H4 (cell line): ENCODE measurements around the gene WSB2. TPM values are rescaled to one million over a fixed set of nuclear protein-coding genes. Genes with fewer than 3 reads are reported as not detected.
A peak's percentile ranks its signal among the peaks of the same experiment; 100 is the strongest.
"Not testable (repeated sequence)": the region's sequence is repeated elsewhere in the genome, so short reads cannot be mapped to it uniquely, and the experiment has no call there.

ENCODE experiments used
- DNase-seq: peaks from one replicate; pipeline ENCODE4 v3.0.0-alpha.2; 2015; ENCODE audit warnings: low spot score
- total RNA-seq: library from RNA; depleted of rRNA; stranded (reverse); fragments of >200 nt; shearing (Covaris generic); gene quantifications from 2 replicates; pipeline ENCODE4 v1.2.3, GENCODE V29; 2014; rRNA removed

Gene WSB2
- total RNA-seq: 138 and 178 TPM in 2 replicates

- peak; percentile 60 for DNase-seq
Observed at GRCh38 chr12:118061011-118061872, at the start of gene WSB2. WSB2 (minus strand) TSS chr12:118061179; CDS start chr12:118061048, 131 bp downstream.

- DNase-seq: no peak
Observed at GRCh38 chr12:118109088-118109487, 48.1 kb upstream of the WSB2 start.

DNA sequence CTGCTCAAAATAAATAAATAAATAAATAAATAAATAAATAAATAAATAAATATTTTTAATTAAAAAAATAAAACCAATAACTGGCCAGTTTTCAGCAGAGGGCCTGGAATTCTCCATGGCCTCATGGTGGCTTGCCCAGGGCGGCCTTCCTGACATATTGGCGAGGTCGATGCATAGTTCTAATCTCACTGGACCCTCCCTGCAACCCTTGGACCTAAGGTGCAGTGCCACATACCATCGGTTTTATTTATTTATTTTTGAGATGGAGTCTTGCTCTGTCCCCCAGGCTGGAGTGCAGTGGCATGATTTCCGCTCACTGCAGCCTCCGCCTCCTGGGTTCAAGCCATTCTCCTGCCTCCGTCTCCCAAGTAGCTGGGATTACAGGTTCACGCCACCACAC lies 46.7 kb upstream of the WSB2 start:
- DNase-seq: no peak

- no peak for DNase-seq
Observed at GRCh38 chr12:118107011-118107410, 46.0 kb upstream of the WSB2 start.

DNA sequence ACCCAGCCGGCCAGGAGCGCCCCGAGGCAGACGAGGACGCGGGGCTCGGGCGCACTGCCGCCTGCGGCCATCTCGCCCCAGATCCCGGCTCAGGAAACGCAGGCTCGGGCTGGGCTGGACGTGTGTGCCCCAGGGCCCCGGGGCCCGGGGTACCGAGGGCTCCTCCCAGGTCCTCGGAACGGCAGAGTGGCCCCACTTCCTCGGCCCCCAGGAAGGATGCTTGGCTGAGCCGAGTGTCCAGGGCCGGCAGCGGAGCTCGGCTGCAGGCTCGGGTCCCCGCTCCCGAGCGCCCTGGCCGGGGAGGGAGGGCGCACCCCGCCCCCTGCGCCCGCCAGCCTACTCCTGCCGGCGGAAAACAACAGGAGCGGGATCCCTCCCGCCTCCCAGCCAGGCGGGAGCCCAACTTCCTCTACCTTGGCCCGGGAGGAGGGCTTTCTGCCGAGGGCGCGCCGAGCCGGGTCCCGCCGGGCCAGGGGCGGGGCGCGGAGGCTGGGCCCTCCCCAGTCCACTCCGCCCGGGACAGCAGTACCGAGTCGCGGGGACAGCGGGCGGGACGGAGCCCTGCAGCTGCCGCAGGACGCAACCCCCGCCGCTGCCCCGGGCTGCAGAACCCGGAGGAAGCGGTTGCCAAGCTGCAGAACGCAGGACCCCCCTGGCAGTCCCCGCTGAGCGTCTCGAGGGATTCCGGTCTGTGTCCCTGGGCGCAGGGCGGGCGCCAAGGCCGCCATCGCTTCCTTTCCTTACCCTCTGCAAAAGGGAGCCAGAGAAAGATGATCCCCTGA lies 42.8 kb upstream of the WSB2 start, which contains the start of gene VSIG10:
TSS of gene VSIG10 (minus strand) at position 411 of the 782 bp plus-strand sequence. CDS start at position 71, 340 bp downstream.
- peak; percentile 49 for DNase-seq

DNA sequence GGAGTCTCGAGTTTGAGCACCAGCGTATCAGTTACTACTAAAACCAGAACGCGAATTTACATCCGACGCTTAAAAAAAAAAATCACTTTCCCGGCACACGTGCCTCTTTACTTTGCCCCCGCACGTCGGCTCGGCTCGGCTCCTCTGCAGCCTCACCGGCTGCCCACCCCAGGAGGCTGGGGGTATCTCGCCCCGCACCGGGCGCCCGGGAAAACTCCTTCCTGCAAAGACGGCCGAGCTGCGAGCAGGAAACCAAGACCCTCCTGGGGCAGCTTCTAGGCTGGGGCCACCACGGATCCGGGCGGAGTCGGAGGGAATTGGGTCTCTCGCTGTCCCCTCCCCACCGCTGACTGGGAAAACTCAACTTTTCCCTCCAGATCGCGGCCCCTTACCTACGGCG lies 42.2 kb upstream of the WSB2 start:
- DNase-seq: no peak

DNA sequence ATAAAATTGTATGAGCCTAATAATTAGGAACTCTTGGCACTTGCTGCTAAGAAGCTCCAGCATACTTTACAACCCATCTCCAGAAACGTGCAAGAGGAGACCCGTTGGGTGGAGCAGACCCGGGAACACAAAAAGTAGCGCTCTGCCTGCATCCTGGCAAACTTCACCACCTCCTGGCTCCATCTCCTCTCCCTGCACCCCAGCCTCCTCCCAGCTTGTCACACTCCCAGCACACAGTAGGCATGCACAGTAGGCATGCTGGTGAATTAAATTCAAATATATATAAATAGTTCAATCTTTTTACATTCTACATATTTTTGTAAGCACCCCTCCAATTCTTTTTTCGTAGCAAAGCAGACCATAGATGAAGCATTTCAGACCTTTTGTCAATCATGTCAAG lies 41.6 kb upstream of the WSB2 start:
- DNase-seq: no peak

DNA sequence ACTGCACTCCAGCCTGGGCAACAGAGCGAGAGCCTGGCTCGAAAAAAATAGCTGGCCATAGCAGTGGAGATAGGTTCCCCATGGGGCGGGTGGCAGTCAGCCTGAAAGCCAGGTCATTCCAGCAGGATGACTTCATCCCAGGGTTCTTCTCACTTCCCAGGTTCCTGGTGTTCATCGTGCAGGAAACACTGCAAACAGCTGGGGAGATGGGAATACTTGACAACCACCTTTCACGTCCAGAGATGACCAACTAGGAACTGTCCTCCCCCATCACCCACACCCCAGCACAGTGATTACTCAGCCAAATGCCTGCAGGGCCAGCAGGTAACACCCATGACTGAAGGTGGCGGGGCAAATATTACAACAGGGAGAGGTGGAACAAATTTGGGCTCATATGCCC lies 41.1 kb upstream of the WSB2 start:
- DNase-seq: no peak

DNA sequence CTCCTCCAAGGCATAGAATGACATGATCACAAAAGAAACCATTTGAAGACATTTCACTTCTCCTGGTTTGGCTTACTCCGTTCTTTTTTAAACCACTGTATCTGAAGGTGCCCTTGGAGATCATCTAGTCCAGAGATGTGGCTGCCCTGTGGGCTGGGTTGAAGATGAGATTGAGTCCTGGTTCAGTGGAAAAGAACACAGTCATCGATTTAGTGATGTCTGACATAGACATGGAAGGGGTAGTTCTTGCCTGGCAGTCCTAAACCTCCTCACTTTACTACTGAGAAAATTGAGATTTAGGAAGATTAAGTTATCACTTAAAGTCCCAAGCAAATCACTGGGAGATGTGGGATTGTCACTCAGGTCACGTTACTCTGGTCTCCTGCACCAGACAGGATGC lies 40.1 kb upstream of the WSB2 start:
- DNase-seq: no peak

- no peak for DNase-seq
Observed at GRCh38 chr12:118098911-118099671, 38.1 kb upstream of the WSB2 start.

- DNase-seq: no peak
Observed at GRCh38 chr12:118098401-118098800, 37.4 kb upstream of the WSB2 start.

DNA sequence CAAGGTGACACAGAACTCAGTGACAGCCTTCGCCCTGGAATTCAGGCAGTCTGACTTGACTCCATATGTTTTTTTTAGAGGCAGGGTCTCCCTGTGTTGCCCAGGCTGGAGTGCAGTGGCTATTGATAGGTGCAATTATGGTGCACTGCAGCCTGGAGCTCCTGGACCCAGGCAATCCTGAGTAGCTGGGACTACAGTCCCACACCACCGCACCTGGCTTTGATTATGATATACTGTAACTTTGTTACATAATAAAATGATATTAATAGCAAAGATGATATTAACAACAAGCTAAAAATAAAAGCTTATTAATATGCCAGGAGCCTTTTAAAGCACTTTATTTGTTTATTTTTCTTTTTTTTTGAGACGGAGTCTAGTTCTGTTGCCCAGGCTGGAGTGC lies 33.1 kb upstream of the WSB2 start:
- no peak for DNase-seq

DNA sequence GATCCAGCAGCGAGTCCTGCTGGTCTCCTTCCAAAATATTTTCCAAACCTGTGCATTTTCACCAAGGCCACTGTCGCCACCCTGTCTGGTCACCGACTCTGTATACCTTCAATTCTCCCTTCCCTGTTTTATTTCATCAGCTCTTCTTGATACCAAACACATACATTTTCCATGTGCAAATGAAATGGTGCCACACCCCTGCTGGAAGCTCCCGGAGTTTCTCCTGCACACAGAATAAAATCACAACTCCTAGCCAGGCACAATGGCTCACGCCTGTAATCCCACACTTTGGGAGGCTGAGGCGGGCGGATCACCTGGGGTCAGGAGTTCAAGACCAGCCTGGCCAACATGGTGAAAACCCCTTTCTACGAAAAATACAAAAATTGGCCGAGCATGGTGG lies 28.8 kb upstream of the WSB2 start:
- no peak for DNase-seq

DNA sequence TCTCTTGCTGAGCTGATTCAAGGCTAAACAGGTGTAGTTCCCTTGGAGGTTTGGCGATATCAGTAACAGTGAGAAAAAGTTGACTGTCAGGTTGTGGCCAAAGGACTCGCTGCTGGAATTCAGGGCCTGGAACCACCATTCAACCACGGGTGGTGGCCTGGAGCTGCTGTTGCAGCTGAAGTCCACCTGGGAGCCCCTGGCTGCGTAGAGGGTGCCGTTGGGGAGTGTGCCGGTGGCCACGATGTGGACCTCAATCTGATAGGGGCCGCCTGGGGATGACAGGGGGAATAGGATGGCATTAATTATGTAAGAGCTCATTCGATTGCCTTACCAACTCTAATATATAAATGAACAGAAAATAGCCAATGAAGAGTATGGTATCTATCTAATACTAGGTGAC lies 21.2 kb upstream of the WSB2 start:
- DNase-seq: no peak

DNA sequence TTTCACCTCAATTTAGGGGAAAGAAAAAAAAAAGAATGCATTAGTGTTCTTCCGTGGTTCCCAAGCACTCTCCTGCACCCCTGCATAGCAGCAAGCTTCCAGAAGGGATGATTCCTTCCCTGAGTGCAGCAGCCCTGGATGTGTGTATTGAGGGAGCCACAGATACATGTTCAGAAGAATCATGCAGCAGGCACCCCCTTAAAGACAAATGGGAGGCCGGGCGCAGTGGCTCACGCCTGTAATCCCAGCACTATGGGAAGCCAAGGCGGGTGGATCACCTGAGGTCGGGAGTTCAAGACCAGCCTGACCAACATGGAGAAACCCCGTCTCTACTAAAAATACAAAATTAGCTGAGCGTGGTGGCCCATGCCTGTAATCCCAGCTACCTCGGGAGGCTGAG lies 20.5 kb upstream of the WSB2 start:
- DNase-seq: not testable (repeated sequence)

GRCh38 chr12:118073768-118074167 lies 12.8 kb upstream of the WSB2 start:
- DNase-seq: no peak

DNA sequence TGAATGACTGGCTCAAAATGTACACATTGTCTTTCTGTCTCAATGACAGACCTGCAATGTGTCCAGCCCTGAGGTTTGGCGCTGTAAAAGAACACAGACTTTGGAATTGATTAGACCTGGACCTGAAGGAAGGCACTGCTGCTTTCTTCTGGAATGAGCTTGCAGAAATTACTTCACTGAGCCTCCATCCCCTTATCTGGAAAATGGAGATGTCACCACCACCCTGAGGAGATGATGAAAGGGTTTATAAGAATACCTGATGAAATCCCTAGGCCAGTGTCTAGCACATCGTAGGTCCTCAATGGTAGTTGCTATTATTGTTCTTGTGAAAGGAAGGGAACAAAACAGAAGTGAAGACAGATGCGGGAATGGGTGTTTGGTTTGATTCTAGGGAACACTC lies 9.7 kb upstream of the WSB2 start:
- no peak for DNase-seq

GRCh38 chr12:118068445-118068844 lies 7.5 kb upstream of the WSB2 start:
- DNase-seq: no peak

GRCh38 chr12:118065380-118065779 lies 4.4 kb upstream of the WSB2 start:
- no peak for DNase-seq

DNA sequence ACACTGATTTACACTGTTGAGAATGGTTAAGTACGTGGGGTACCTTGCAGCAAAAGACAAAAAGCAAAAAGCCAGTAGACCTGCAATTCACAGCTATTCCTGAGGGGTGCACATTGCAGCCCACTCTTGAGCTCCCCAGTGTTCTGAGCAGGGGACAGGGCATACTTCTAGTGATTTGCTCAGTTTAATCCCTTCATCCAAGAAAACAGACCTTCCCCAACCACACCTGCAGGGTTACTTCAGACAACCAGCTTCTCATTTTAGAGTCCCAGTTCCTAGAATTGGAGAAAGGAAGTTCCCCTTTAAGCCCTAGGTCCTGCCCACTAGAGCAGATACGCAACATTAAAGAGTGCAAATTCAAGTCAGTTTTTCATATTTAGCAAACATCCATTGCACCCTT lies 3.6 kb upstream of the WSB2 start:
- no peak for DNase-seq

GRCh38 chr12:118063576-118064391 lies 2.8 kb upstream of the WSB2 start:
- peak; percentile 31 for DNase-seq
